ENCODE measurements around the gene FGF23.

FGF23 gene

GRCh38 chr12:4402996-4403395, 23.5 kb upstream of the FGF23 start:
- H3K27ac Mint-ChIP-seq: no peak overlapping the region
- no peaks in the 10 kb centered on the region for H3K9me3 Mint-ChIP-seq

GRCh38 chr12:4401117-4401516, 21.6 kb upstream of the FGF23 start:
- peaks cover 1% of the 10 kb centered on the region for H3K4me1 Mint-ChIP-seq (ENCODE audit: low read depth)
- no peaks in the 10 kb centered on the region for H3K9me3 Mint-ChIP-seq
- intact Hi-C loops (cut with micrococcal nuclease): no loop called here
- H3K36me3 Mint-ChIP-seq (ENCODE audit: low read depth): no peaks in the 10 kb centered on the region
- peaks cover 20% of the 10 kb centered on the region for H3K27me3 Mint-ChIP-seq
- H3K4me3 Mint-ChIP-seq: no peak overlapping the region
- H3K27ac Mint-ChIP-seq: no peak overlapping the region

More at GRCh38 chr12:4402996-4403395, 23.5 kb upstream of the FGF23 start:
- Mint-ChIP-seq H3K27me3 (peaks cover 18% of the 10 kb centered on the region), H3K36me3 (ENCODE audit: low read depth) (no peaks in the 10 kb centered on the region), H3K4me3 (no peak overlapping the region), H3K4me1 (ENCODE audit: low read depth) (no peaks in the 10 kb centered on the region)
- intact Hi-C loops (cut with micrococcal nuclease): no loop called here

DNA sequence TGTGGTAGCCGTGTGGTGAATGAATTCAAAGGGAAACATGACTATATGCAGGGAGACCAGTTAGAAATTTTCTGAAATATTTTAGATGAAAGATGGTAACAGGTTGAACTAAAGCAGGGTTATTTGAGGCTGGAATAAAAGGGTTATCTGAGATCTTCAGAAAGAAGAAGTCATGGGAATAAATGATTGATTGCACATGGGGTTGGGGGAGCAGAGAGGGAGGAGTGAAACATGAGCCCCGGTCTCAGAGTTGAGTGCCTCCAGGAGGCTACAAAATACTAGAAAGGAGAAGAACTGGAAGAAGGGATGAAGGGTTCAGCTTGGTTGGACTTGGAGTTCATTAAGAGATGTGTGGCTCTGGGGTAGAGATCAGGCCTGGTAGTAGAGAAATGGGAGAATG, 16.3 kb upstream of the FGF23 start:
- Mint-ChIP-seq H3K27ac (no peak overlapping the region), H3K9me3 (no peaks in the 10 kb centered on the region), H3K36me3 (ENCODE audit: low read depth) (no peaks in the 10 kb centered on the region), H3K4me3 (no peak overlapping the region), H3K4me1 (ENCODE audit: low read depth) (peaks cover 10% of the 10 kb centered on the region), H3K27me3 (peaks cover 47% of the 10 kb centered on the region)
- intact Hi-C loops (cut with micrococcal nuclease): no loop called here

GRCh38 chr12:4393211-4393610, 13.7 kb upstream of the FGF23 start:
- Mint-ChIP-seq H3K27ac (no peak overlapping the region), H3K36me3 (ENCODE audit: low read depth) (no peaks in the 10 kb centered on the region), H3K4me3 (no peak overlapping the region), H3K27me3 (peaks cover 47% of the 10 kb centered on the region), H3K9me3 (no peaks in the 10 kb centered on the region), H3K4me1 (ENCODE audit: low read depth) (peaks cover 10% of the 10 kb centered on the region)
- intact Hi-C loops (cut with micrococcal nuclease): no loop called here

DNA sequence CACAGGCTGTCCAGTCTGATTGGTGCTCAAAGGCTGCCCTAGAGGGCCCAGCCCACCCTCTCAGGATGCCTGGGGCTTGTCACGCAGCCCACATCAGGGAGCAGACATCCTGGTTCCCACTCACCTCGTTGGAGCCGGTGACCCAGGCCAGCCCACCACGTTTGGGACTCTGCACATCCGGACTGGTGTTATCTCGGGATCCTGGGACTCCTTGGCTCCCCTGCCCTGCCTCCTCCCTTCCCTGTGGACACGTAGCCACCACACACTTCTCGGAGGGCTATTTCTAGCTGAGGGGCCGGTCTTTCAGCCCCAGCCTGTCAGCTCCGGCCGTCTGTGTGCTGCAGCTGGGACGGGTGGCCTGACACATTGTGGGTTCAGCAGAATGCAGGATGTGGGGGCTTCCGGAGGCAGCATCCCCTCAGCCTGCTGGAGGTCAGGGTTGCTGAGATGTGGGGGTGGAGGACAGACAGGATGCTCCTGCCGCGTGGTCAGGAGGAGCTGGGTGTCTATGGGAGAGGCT, 12.8 kb upstream of the FGF23 start:
- intact Hi-C loops (cut with micrococcal nuclease): no loop called here
- H3K9me3 Mint-ChIP-seq: no peaks in the 10 kb centered on the region
- no peaks in the 10 kb centered on the region for H3K36me3 Mint-ChIP-seq (ENCODE audit: low read depth)
- no peak overlapping the region for H3K27ac Mint-ChIP-seq
- H3K27me3 Mint-ChIP-seq: peaks cover 46% of the 10 kb centered on the region
- H3K4me1 Mint-ChIP-seq (ENCODE audit: low read depth): peaks cover 10% of the 10 kb centered on the region
- no peak overlapping the region for H3K4me3 Mint-ChIP-seq

- H3K4me1 Mint-ChIP-seq (ENCODE audit: low read depth): peaks cover 5% of the 10 kb centered on the region
- no peaks in the 10 kb centered on the region for H3K9me3 Mint-ChIP-seq
- H3K36me3 Mint-ChIP-seq (ENCODE audit: low read depth): no peaks in the 10 kb centered on the region
- H3K4me3 Mint-ChIP-seq: no peak overlapping the region
- intact Hi-C loops (cut with micrococcal nuclease): no loop called here
- H3K27ac Mint-ChIP-seq: no peak overlapping the region
- peaks cover 36% of the 10 kb centered on the region for H3K27me3 Mint-ChIP-seq
Measured at GRCh38 chr12:4388662-4389061, 9.2 kb upstream of the FGF23 start.

DNA sequence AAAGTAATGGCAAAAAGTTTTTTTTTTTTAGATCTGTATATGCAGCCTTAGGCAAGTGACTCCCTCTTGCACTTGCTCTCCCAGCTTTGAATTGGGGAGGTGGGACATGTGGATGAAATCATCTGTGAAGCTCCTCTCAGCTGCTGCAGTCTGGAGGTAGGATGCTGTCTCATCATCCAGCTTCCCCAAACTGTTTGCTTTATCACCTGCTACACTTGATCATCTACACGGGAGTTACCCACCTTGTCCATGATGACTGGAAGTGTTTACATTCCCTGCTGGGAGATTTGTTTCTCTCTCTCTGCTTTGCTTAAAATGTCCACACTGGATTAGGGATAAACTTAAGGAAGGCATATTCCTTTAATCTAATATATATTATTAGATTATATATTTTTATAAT, 8.5 kb upstream of the FGF23 start:
- no peak overlapping the region for H3K4me3 Mint-ChIP-seq
- H3K9me3 Mint-ChIP-seq: no peaks in the 10 kb centered on the region
- intact Hi-C loops (cut with micrococcal nuclease): no loop called here
- no peaks in the 10 kb centered on the region for H3K36me3 Mint-ChIP-seq (ENCODE audit: low read depth)
- H3K4me1 Mint-ChIP-seq (ENCODE audit: low read depth): peaks cover 5% of the 10 kb centered on the region
- no peak overlapping the region for H3K27ac Mint-ChIP-seq
- peaks cover 31% of the 10 kb centered on the region for H3K27me3 Mint-ChIP-seq

GRCh38 chr12:4387607-4388006, 8.1 kb upstream of the FGF23 start:
- Mint-ChIP-seq H3K27me3 (peaks cover 30% of the 10 kb centered on the region), H3K4me3 (no peak overlapping the region), H3K27ac (no peak overlapping the region), H3K9me3 (no peaks in the 10 kb centered on the region), H3K4me1 (ENCODE audit: low read depth) (peaks cover 5% of the 10 kb centered on the region), H3K36me3 (ENCODE audit: low read depth) (no peaks in the 10 kb centered on the region)
- intact Hi-C loops (cut with micrococcal nuclease): no loop called here

GRCh38 chr12:4386801-4387200, 7.3 kb upstream of the FGF23 start:
- Mint-ChIP-seq H3K36me3 (ENCODE audit: low read depth) (no peaks in the 10 kb centered on the region), H3K27me3 (peaks cover 28% of the 10 kb centered on the region), H3K9me3 (no peaks in the 10 kb centered on the region), H3K4me3 (no peak overlapping the region), H3K4me1 (ENCODE audit: low read depth) (no peaks in the 10 kb centered on the region), H3K27ac (no peak overlapping the region)
- intact Hi-C loops (cut with micrococcal nuclease): no loop called here

DNA sequence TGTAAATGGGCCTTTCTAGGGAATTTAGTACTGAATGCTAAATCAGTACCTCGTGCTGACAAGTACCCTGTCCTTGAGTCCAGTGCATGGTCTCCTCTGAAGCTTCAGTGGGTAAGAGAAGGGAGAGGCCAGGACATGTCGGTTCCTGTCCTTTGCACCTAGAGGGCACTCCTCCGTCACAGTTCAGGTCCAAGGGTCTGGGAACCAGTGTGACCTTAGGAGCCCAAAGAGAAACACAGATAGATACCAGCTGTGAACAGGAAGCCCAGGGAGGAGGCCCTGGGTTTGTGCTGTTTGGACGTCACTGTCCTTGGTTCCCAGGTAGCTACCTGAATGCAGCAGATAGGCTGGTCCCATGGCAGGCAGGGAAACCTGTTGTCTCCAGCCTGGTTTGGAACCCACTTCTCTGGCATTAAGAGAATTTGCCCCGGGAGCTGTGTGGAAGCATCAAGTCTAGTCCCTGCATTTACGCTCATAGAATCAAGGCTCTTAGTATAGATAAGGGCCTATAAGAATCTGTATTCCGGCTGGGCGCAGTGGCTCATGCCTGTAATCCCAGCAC, 3.9 kb upstream of the FGF23 start:
- H3K4me3 Mint-ChIP-seq: no peak overlapping the region
- no peak overlapping the region for H3K27ac Mint-ChIP-seq
- peaks cover 42% of the 10 kb centered on the region for H3K27me3 Mint-ChIP-seq
- intact Hi-C loops (cut with micrococcal nuclease): no loop called here
- H3K36me3 Mint-ChIP-seq (ENCODE audit: low read depth): no peaks in the 10 kb centered on the region
- no peaks in the 10 kb centered on the region for H3K4me1 Mint-ChIP-seq (ENCODE audit: low read depth)
- no peaks in the 10 kb centered on the region for H3K9me3 Mint-ChIP-seq

DNA sequence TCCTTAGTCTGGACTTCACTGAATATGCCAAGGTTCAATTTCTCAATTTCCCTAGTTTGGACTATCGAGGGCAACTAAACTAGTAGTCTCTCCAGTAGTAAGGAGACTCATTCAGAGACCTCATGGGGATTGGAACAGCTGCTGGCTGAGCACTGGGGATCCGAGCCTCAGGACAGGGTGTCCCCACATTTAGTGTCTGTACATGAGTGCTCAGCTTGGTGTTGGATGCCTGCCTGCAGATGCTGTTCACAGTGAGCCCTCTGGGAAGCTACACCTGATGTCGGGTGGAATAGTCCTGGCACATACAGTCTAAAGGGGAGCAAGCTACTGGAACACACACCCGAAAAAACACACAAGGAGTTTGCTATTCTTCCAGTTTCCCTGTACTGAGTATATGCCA, 820 bp upstream of the FGF23 start:
- Mint-ChIP-seq H3K4me1 (ENCODE audit: low read depth) (peaks cover 6% of the 10 kb centered on the region), H3K9me3 (no peaks in the 10 kb centered on the region), H3K27me3 (peaks cover 47% of the 10 kb centered on the region), H3K4me3 (no peak overlapping the region), H3K27ac (no peak overlapping the region), H3K36me3 (ENCODE audit: low read depth) (no peaks in the 10 kb centered on the region)
- intact Hi-C loops (cut with micrococcal nuclease): no loop called here

- Mint-ChIP-seq H3K4me3 (no peak overlapping the region), H3K4me1 (ENCODE audit: low read depth) (peaks cover 6% of the 10 kb centered on the region), H3K9me3 (no peaks in the 10 kb centered on the region), H3K36me3 (ENCODE audit: low read depth) (no peaks in the 10 kb centered on the region), H3K27ac (no peak overlapping the region), H3K27me3 (peaks cover 58% of the 10 kb centered on the region)
- intact Hi-C loops (cut with micrococcal nuclease): no loop called here
Measured at GRCh38 chr12:4378772-4379171, 740 bp downstream of the FGF23 start.

DNA sequence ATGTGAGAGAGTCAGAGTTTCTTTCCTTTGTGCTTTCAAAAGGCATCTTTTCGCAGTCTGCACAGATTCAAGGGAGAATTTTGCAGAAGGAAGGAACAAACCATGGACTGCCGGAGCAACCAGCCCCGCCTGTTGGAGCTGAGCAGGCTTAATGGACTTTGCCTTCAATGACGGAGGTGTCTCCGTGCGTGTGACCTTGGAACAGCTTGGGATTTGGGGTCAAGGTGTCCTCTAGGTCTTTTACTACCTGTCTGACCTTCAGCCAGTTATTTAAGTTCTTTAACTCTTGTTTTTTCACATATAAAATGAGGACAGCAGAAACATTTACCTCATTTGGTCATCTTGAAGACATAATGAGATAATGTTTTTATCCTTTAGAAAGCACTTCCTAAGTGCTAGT, 4.1 kb downstream of the FGF23 start:
- H3K27ac Mint-ChIP-seq: no peak overlapping the region
- no peak overlapping the region for H3K4me3 Mint-ChIP-seq
- no peaks in the 10 kb centered on the region for H3K9me3 Mint-ChIP-seq
- peaks cover 9% of the 10 kb centered on the region for H3K4me1 Mint-ChIP-seq (ENCODE audit: low read depth)
- no peaks in the 10 kb centered on the region for H3K36me3 Mint-ChIP-seq (ENCODE audit: low read depth)
- peaks cover 51% of the 10 kb centered on the region for H3K27me3 Mint-ChIP-seq
- intact Hi-C loops (cut with micrococcal nuclease): no loop called here

DNA sequence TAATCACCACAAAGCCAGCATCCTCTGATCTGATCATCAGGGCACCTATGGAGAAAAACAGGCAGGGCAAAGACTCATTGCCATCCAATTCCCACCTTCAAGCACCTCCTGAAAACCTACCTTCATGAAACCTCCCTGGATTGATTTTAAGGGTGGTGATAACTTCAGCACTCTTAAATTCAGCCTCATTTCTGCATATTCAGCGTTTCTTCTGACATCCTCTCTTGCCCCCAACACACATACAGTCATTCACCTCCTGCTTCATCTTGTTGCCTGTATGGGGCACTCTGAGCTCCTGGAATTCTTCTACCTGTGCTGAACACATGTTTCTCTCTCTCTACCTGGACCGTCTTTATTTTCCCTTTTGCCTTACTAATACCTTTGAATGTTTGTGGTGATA, 6.9 kb downstream of the FGF23 start:
- Mint-ChIP-seq H3K4me1 (ENCODE audit: low read depth) (peaks cover 12% of the 10 kb centered on the region), H3K27ac (no peak overlapping the region), H3K27me3 (peaks cover 42% of the 10 kb centered on the region), H3K36me3 (ENCODE audit: low read depth) (no peaks in the 10 kb centered on the region), H3K9me3 (no peaks in the 10 kb centered on the region), H3K4me3 (no peak overlapping the region)
- intact Hi-C loops (cut with micrococcal nuclease): no loop called here

- peaks cover 50% of the 10 kb centered on the region for H3K27me3 Mint-ChIP-seq
- H3K4me1 Mint-ChIP-seq (ENCODE audit: low read depth): peaks cover 6% of the 10 kb centered on the region
- H3K4me3 Mint-ChIP-seq: no peak overlapping the region
- intact Hi-C loops (cut with micrococcal nuclease): no loop called here
- H3K27ac Mint-ChIP-seq: no peak overlapping the region
- no peaks in the 10 kb centered on the region for H3K9me3 Mint-ChIP-seq
- H3K36me3 Mint-ChIP-seq (ENCODE audit: low read depth): no peaks in the 10 kb centered on the region
Measured at GRCh38 chr12:4370265-4370664, 9.2 kb downstream of the FGF23 start.
